Effector CD8-positive, alpha-beta T cell (primary cell): ENCODE results near the gene MMP15.

ENCODE experiments used
- DNase-seq: peaks from one replicate; lab custom pipeline; 2025; lab: John Stamatoyannopoulos, UW

Gene MMP15

GRCh38 chr16:58019866-58020538, 5.6 kb upstream of the MMP15 start:
- no peak for DNase-seq

- peak; percentile 50 for DNase-seq
Observed at GRCh38 chr16:58020628-58021521, 4.7 kb upstream of the MMP15 start.

GRCh38 chr16:58021661-58022551, 3.6 kb upstream of the MMP15 start:
- no peak for DNase-seq

- DNase-seq, result no peak
Observed at GRCh38 chr16:58022601-58023371, 2.8 kb upstream of the MMP15 start.

GRCh38 chr16:58024486-58025350, 836 bp upstream of the MMP15 start:
- no peak for DNase-seq

GRCh38 chr16:58026139-58026704, 668 bp downstream of the MMP15 start:
- no peak for DNase-seq

GRCh38 chr16:58026705-58027160, 1.2 kb downstream of the MMP15 start:
- DNase-seq, result no peak

- DNase-seq, result no peak
Observed at GRCh38 chr16:58027161-58027915, 1.8 kb downstream of the MMP15 start.

GRCh38 chr16:58027916-58028455, 2.4 kb downstream of the MMP15 start:
- no peak for DNase-seq

GRCh38 chr16:58028541-58029070, 3.1 kb downstream of the MMP15 start:
- no peak for DNase-seq

- DNase-seq, result no peak
Observed at GRCh38 chr16:58029410-58029809, 3.9 kb downstream of the MMP15 start.

- no peak for DNase-seq
Observed at GRCh38 chr16:58030136-58030840, 4.7 kb downstream of the MMP15 start.

GRCh38 chr16:58031016-58031800, 5.7 kb downstream of the MMP15 start:
- no peak for DNase-seq

GRCh38 chr16:58032710-58033293, 7.2 kb downstream of the MMP15 start:
- DNase-seq, result no peak

- no peak for DNase-seq
Observed at GRCh38 chr16:58034128-58034685, 8.7 kb downstream of the MMP15 start.

GRCh38 chr16:58034774-58035173, 9.2 kb downstream of the MMP15 start:
- no peak for DNase-seq
